IPS DF 6.9 (cell line): ENCODE data around the gene MEGF11.

Source experiments
- DNase-seq: peaks from one replicate; pipeline ENCODE4 v3.0.0-alpha.2; 2013; ENCODE audit warnings: low read depth, low spot score
- H3K27ac ChIP-seq: one replicate; pipeline ENCODE4 v1.5.1; 2013; ENCODE audit warnings: low read length, control low read depth
- H3K27me3 ChIP-seq: 2 replicates; pipeline ENCODE4 v1.6.1; 2013; ENCODE audit warnings: mild to moderate bottlenecking, low read length; ENCODE audit not compliant: control insufficient read depth, insufficient read depth
- H3K36me3 ChIP-seq: 2 replicates; pipeline ENCODE4 v1.6.1; 2013; ENCODE audit warnings: low read length; ENCODE audit not compliant: control insufficient read depth, insufficient read depth
- H3K4me1 ChIP-seq: 2 replicates; pipeline ENCODE4 v1.6.1; 2013; ENCODE audit warnings: low read length; ENCODE audit not compliant: control insufficient read depth, insufficient read depth
- H3K4me3 ChIP-seq: 2 replicates; pipeline ENCODE4 v1.5.1; 2013; ENCODE audit warnings: mild to moderate bottlenecking, low read length
- H3K9me3 ChIP-seq: 2 replicates; pipeline ENCODE4 v1.6.1; 2013; ENCODE audit warnings: low read length, inconsistent platforms; ENCODE audit not compliant: control insufficient read depth, insufficient read depth
- WGBS: extraction: QIAGEN DNeasy Blood & Tissue Kit; methylation state at CpG from one replicate; pipeline ENCODE4 v1.1.7; 2013; ENCODE audit warnings: mixed read lengths, missing lambda C conversion rate; ENCODE audit not compliant: insufficient read length, insufficient coverage; 5-methylcytosine and 5-hydroxymethylcytosine counted together

MEGF11 gene

DNA sequence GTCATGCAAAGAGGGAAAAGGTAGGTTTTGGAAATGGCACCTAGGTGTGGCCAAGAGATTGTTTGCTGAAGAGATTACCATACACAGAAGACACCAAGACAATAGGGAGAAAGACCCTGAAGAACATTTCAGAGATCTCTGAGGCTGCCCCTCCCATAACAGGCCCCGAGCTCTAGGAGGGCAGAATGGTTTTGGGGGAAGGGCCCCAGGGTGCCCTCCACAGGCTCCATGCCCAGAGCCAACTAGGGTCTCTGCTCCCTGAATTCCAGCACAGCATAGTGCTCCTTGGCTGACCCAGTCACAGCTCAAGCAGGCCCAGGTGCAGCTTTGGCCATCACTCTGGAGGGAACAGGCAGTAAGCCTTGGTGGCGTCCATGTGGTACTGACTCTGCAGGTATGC is 220.4 kb downstream of the MEGF11 start:
- no CpG with 5 or more reads among the region's 2 CpGs for WGBS
- H3K27ac ChIP-seq = no peak overlapping the region
- H3K27me3 ChIP-seq = no peaks in the 10 kb centered on the region
- no peaks in the 10 kb centered on the region for H3K4me1 ChIP-seq
- no peak for DNase-seq
- no peaks in the 10 kb centered on the region for H3K9me3 ChIP-seq
- no peaks in the 10 kb centered on the region for H3K36me3 ChIP-seq
- no peak overlapping the region for H3K4me3 ChIP-seq

DNA sequence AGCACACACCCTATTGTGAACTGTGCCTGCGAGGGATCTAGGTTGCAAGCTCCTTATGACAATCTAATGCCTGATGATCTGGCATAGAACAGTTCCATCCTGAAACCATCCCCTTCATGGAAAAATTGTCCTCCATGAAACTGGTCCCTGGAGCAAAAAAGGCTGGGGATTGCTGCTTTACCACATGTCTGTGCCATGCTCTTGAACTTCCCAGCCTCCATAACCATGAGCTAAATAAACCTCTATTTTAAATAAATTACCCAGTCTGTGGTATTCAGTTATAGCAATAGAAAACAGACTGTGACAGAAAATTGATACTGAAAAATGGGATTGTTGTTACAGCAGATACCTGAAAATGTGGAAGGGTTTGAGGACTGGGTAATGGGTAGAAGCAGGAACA is 221.5 kb downstream of the MEGF11 start:
- WGBS = no CpG with 5 or more reads among the region's 1 CpG
- peaks cover 3% of the 10 kb centered on the region for H3K4me1 ChIP-seq
- H3K36me3 ChIP-seq = no peaks in the 10 kb centered on the region
- no peak for DNase-seq
- H3K9me3 ChIP-seq = no peaks in the 10 kb centered on the region
- no peaks in the 10 kb centered on the region for H3K27me3 ChIP-seq
- H3K27ac ChIP-seq = no peak overlapping the region
- no peak overlapping the region for H3K4me3 ChIP-seq

DNA sequence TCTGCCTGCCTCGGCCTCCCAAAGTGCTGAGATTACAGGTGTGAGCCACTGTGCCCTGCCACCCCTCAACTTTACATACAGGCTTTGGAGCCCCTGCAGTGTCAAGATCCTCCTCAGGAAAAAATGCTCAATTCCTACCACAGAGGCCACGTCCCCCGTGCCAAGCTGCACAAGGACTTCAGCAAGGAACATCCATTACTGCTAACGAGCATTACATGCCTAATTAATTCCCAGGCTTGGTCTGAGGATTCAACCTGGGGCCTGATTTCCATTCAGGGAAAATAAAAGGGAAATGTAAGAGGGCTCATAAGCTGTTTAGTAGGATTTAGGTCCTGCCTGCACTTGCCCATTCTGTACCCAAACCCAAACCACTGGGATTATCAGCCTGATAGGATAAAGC is 222.9 kb downstream of the MEGF11 start:
- no peaks in the 10 kb centered on the region for H3K36me3 ChIP-seq
- DNase-seq = no peak
- no peaks in the 10 kb centered on the region for H3K9me3 ChIP-seq
- H3K27ac ChIP-seq = no peak overlapping the region
- peaks cover 3% of the 10 kb centered on the region for H3K4me1 ChIP-seq
- no peaks in the 10 kb centered on the region for H3K27me3 ChIP-seq
- WGBS = no CpG with 5 or more reads among the region's 4 CpGs
- no peak overlapping the region for H3K4me3 ChIP-seq

- peaks cover 7% of the 10 kb centered on the region for H3K4me1 ChIP-seq
- no peaks in the 10 kb centered on the region for H3K36me3 ChIP-seq
- H3K4me3 ChIP-seq = no peak overlapping the region
- no peak overlapping the region for H3K27ac ChIP-seq
- no peak for DNase-seq
- no peaks in the 10 kb centered on the region for H3K27me3 ChIP-seq
- no peaks in the 10 kb centered on the region for H3K9me3 ChIP-seq
- no CpG with 5 or more reads among the region's 5 CpGs for WGBS
Observed at GRCh38 chr15:66029650-66030049, 223.9 kb downstream of the MEGF11 start.

DNA sequence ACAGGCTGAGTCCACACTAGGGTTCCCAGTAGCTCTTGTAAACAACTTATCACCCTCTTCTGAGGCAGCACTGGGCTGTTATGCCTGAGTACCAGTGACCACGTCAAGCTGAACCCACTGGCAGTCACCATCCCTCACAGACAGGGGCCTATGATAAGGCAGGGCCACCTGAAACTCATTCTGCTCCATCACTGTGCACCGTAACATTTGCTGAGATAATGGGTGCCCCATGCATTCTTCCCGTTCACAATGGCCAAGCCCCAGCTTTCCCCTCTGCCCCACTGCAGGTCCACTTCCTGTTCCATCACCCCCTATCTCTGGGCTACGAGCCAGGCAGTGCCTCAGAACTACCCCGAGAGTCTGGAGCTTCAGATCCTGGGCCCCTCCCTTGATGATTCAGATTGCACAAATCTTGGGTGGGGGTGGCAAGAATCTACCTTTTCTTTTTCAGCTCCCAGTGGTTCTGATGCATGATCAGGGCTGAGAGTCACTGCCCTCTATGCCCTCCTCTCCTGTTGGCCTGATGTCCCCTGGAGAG is 226.2 kb downstream of the MEGF11 start:
- no peaks in the 10 kb centered on the region for H3K36me3 ChIP-seq
- no peak overlapping the region for H3K4me3 ChIP-seq
- H3K27me3 ChIP-seq = no peaks in the 10 kb centered on the region
- peaks cover 13% of the 10 kb centered on the region for H3K4me1 ChIP-seq
- no peaks in the 10 kb centered on the region for H3K9me3 ChIP-seq
- H3K27ac ChIP-seq = no peak overlapping the region
- WGBS = no CpG with 5 or more reads among the region's 5 CpGs
- no peak for DNase-seq

- Histone ChIP-seq H3K36me3 (no peaks in the 10 kb centered on the region), H3K4me3 (no peak overlapping the region), H3K27me3 (no peaks in the 10 kb centered on the region), H3K9me3 (no peaks in the 10 kb centered on the region), H3K4me1 (peaks cover 13% of the 10 kb centered on the region), H3K27ac (no peak overlapping the region)
- DNase-seq = no peak
- no CpG with 5 or more reads among the region's 7 CpGs for WGBS
Observed at GRCh38 chr15:66025972-66026371, 227.6 kb downstream of the MEGF11 start.

- H3K9me3 ChIP-seq = no peaks in the 10 kb centered on the region
- WGBS = no CpG with 5 or more reads among the region's 4 CpGs
- peaks cover 13% of the 10 kb centered on the region for H3K4me1 ChIP-seq
- no peaks in the 10 kb centered on the region for H3K27me3 ChIP-seq
- no peak for DNase-seq
- no peaks in the 10 kb centered on the region for H3K36me3 ChIP-seq
- no peak overlapping the region for H3K4me3 ChIP-seq
- no peak overlapping the region for H3K27ac ChIP-seq
Observed at GRCh38 chr15:66025015-66025452, 228.5 kb downstream of the MEGF11 start.

- Histone ChIP-seq H3K27me3 (no peaks in the 10 kb centered on the region), H3K27ac (no peak overlapping the region), H3K4me3 (no peak overlapping the region), H3K36me3 (no peaks in the 10 kb centered on the region), H3K4me1 (peaks cover 14% of the 10 kb centered on the region), H3K9me3 (no peaks in the 10 kb centered on the region)
- WGBS = no CpG with 5 or more reads among the region's 4 CpGs
- DNase-seq = no peak
Observed at GRCh38 chr15:66024116-66024515, 229.4 kb downstream of the MEGF11 start.

DNA sequence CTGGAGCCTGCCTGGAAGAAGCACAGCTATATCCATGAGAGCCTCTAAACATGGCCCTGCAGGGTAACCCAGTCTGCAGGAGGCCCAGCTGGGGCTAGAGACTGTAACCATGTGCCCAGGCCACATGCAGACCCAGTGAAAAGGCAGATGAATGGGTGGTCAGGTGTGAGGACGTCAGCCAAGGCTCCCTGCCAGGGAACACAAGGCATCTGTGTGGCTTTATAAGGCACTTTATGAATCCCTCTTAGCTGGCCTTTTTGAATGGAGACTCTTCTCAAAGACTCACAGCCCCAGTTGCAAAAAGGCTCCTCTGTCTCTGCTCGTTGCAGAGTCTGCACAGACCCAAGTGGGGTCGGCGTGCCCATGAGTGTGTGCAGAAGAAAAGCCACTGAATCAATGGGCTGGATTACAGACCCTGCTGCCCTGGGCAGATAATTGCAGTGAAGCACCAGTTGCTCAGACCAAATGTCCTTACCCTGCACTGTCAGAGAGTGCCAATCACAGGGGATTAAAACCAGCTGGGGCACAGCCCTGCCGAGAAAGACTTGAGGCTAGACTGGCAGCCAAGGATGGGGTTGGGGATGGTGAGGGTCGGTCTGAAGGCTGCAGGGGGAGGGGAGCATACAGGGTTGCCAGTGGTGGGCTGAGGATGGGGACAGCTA is 230.1 kb downstream of the MEGF11 start:
- no CpG with 5 or more reads among the region's 6 CpGs for WGBS
- Histone ChIP-seq H3K27me3 (no peaks in the 10 kb centered on the region), H3K27ac (no peak overlapping the region), H3K9me3 (no peaks in the 10 kb centered on the region), H3K4me1 (peaks cover 14% of the 10 kb centered on the region), H3K4me3 (no peak overlapping the region), H3K36me3 (no peaks in the 10 kb centered on the region)
- no peak for DNase-seq

DNA sequence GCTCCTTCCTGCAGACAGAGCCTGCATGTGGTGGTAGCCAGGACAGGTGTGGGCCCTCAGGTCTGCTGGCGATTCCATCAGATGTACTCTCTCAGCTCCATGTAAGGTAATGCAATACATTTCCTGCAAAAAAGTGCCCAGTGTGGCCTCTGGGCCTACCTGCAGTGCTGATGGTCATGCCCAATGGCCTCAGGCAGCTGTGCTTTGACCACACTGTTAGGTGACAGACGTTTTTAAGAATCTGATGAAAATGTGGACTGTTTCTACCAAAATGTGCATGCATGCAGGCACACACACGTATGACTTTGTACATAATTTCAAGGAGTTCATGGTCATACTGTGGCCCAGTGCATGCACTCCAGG is 231.4 kb downstream of the MEGF11 start:
- DNase-seq = no peak
- Histone ChIP-seq H3K36me3 (no peaks in the 10 kb centered on the region), H3K27ac (no peak overlapping the region), H3K27me3 (no peaks in the 10 kb centered on the region), H3K9me3 (no peaks in the 10 kb centered on the region), H3K4me3 (no peak overlapping the region), H3K4me1 (peaks cover 14% of the 10 kb centered on the region)
- no CpG with 5 or more reads among the region's 3 CpGs for WGBS

DNA sequence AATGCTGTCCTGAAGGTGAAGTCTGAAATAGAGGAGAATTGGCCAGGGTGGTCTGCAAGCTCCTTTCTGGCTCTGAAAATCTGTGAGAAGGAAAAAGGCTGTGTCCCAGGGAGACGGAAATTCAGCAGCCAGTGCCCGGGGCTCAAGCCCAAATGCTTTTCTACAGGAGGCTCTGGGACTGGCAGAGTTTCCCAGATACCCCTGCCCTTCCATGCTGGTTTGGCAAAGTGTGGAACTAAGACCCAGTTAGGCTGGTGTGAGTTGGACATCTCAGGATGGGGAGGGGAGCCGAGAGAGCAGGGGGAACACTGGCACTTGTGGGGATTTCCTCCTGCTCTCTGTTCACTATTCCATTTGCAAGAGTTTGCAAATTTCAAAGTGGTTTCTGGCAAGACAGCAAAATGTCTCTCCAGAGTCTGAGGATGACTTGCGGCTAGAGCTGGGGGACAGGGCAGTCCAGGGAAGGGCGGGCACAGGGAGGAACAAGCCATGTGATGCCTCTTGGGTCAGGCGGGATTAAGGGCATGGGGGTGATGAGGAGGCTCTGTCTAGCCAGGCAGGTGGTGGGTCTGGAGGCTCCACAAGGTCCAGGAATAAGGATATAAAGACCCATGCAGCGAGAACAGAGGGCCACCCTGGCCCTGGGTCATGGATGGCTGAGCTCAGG is 231.9 kb downstream of the MEGF11 start:
- no CpG with 5 or more reads among the region's 7 CpGs for WGBS

More for the DNA sequence above, 231.9 kb downstream of the MEGF11 start:
- DNase-seq = no peak
- Histone ChIP-seq H3K36me3 (no peaks in the 10 kb centered on the region), H3K9me3 (no peaks in the 10 kb centered on the region), H3K4me1 (peaks cover 13% of the 10 kb centered on the region), H3K27ac (no peak overlapping the region), H3K27me3 (no peaks in the 10 kb centered on the region), H3K4me3 (no peak overlapping the region)
